ENCODE results near the gene GDPGP1.

GRCh38 chr15:90239371-90239770, 5.4 kb downstream of the GDPGP1 start:
- no peak for TF ChIP-seq POLR2A (IDR thresholded peaks at IDR 0.05; ENCODE audit: low read depth, low read length)
- no peak for TF ChIP-seq EZH2 (IDR thresholded peaks at IDR 0.05; ENCODE audit: borderline replicate concordance, control insufficient read depth, low read depth, low read length)
